Astrocyte (in vitro differentiated cells and primary cell): Measurements from ENCODE around the gene TMPRSS7.

Source experiments
- EZH2 ChIP-seq: IDR thresholded peaks from 2 replicates; pipeline ENCODE4 v1.6.1; 2012; ENCODE audit warnings: mild to moderate bottlenecking, low read length, inconsistent platforms; ENCODE audit not compliant: insufficient read depth
- TF ChIP-seq, protein P1 (sequence below): IDR thresholded peaks from 2 replicates; pipeline ENCODE4 v1.5.1; 2011; ENCODE audit warnings: low read depth, mild to moderate bottlenecking, inconsistent platforms, low read length, moderate library complexity; ENCODE audit not compliant: insufficient read depth

DNA sequence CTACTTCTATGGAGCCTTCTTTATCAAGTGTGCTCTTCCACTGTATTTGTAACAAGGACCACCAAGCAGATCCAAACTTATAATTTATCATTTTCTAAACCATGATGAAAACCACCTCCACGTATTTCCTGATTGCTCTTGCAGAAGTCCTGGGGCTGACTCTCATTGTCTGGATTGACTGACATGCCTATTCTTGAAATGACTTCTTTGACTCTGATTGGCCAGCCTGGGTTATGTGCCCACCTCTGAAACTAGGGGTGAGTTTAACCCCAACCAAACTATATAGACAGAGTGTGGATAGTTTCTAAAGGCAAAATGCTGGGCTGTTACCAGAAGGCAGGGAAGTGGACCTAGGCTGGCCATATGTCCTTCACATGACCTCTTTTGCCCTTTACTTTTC, 12.7 kb downstream of the TMPRSS7 start:
- TF ChIP-seq, protein P1, sequence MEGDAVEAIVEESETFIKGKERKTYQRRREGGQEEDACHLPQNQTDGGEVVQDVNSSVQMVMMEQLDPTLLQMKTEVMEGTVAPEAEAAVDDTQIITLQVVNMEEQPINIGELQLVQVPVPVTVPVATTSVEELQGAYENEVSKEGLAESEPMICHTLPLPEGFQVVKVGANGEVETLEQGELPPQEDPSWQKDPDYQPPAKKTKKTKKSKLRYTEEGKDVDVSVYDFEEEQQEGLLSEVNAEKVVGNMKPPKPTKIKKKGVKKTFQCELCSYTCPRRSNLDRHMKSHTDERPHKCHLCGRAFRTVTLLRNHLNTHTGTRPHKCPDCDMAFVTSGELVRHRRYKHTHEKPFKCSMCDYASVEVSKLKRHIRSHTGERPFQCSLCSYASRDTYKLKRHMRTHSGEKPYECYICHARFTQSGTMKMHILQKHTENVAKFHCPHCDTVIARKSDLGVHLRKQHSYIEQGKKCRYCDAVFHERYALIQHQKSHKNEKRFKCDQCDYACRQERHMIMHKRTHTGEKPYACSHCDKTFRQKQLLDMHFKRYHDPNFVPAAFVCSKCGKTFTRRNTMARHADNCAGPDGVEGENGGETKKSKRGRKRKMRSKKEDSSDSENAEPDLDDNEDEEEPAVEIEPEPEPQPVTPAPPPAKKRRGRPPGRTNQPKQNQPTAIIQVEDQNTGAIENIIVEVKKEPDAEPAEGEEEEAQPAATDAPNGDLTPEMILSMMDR = no peak
- TF ChIP-seq EZH2 = no peak
